ENCODE measurements around the gene DOK1. TPM values are rescaled to one million over a fixed set of nuclear protein-coding genes. Genes with fewer than 3 reads are reported as not detected.
A peak's percentile ranks its signal among the peaks of the same experiment; 100 is the strongest.

The DOK1 gene
- total and polyA plus RNA-seq, 2 donors from 2014 or later, result 11.3 to 16.7 TPM

GRCh38 chr2:74511104-74511989 is 43.2 kb upstream of the DOK1 start:
- no peak overlapping the region for H3K27ac ChIP-seq (ENCODE audit: low read depth in 2 of 2, low read length in 2 of 2)
- peaks cover 0 to 11% (median 6%) of the 10 kb centered on the region in 3 donors for H3K4me1 ChIP-seq (ENCODE audit: control insufficient read depth in 2 of 3, insufficient read depth in 2 of 3, low read depth in 1 of 3, low read length in 3 of 3)
- H3K9ac ChIP-seq (ENCODE audit: low read length in 3 of 3), result no peak overlapping the region
- H3K36me3 ChIP-seq (ENCODE audit: control insufficient read depth in 2 of 3, insufficient read depth in 3 of 3, low read length in 3 of 3), result no peaks in the 10 kb centered on the region
- no peaks in the 10 kb centered on the region for H3K9me3 ChIP-seq (ENCODE audit: control insufficient read depth in 2 of 3, insufficient read depth in 1 of 3, low read length in 3 of 3)
- DNase-seq, result no peak
- H3K27me3 ChIP-seq (ENCODE audit: control insufficient read depth, insufficient read depth, low read length), result peaks cover 48% of the 10 kb centered on the region
- H3K4me3 ChIP-seq (ENCODE audit: low read length in 3 of 3), result no peak overlapping the region
- TF ChIP-seq CTCF (IDR thresholded peaks at IDR 0.05; ENCODE audit: borderline replicate concordance, extremely low read depth, insufficient read depth), result no peak
- intact Hi-C loops (cut with DNase I), result no loop called here
- FAIRE-seq, result no peak

GRCh38 chr2:74512744-74513604 is 41.5 kb upstream of the DOK1 start:
- FAIRE-seq, result no peak

GRCh38 chr2:74513605-74514367 is 40.7 kb upstream of the DOK1 start:
- no peak for FAIRE-seq
- no peak overlapping the region for H3K4me3 ChIP-seq (ENCODE audit: low read length in 3 of 3)

More at GRCh38 chr2:74512744-74513604, 41.5 kb upstream of the DOK1 start:
- Histone ChIP-seq H3K9me3 (ENCODE audit: control insufficient read depth in 2 of 3, insufficient read depth in 1 of 3, low read length in 3 of 3) (no peaks in the 10 kb centered on the region), H3K4me3 (ENCODE audit: low read length in 3 of 3) (no peak overlapping the region), H3K27me3 (ENCODE audit: control insufficient read depth, insufficient read depth, low read length) (peaks cover 62% of the 10 kb centered on the region), H3K4me1 (ENCODE audit: control insufficient read depth in 2 of 3, insufficient read depth in 2 of 3, low read depth in 1 of 3, low read length in 3 of 3) (peaks cover 0 to 5% (median 0%) of the 10 kb centered on the region in 3 donors), H3K36me3 (ENCODE audit: control insufficient read depth in 2 of 3, insufficient read depth in 3 of 3, low read length in 3 of 3) (no peaks in the 10 kb centered on the region), H3K27ac (ENCODE audit: low read depth in 2 of 2, low read length in 2 of 2) (no peak overlapping the region), H3K9ac (ENCODE audit: low read length in 3 of 3) (no peak overlapping the region)
- intact Hi-C loops (cut with DNase I), result no loop called here
- DNase-seq, result peak in 3 of 5 donors; percentile 16 to 70 (median 59)
- no peak for TF ChIP-seq CTCF (IDR thresholded peaks at IDR 0.05; ENCODE audit: borderline replicate concordance, extremely low read depth, insufficient read depth)

More at GRCh38 chr2:74513605-74514367, 40.7 kb upstream of the DOK1 start:
- H3K27ac ChIP-seq (ENCODE audit: low read depth in 2 of 2, low read length in 2 of 2), result no peak overlapping the region
- no peak overlapping the region for H3K9ac ChIP-seq (ENCODE audit: low read length in 3 of 3)
- intact Hi-C loops (cut with DNase I), result no loop called here
- no peaks in the 10 kb centered on the region for H3K9me3 ChIP-seq (ENCODE audit: control insufficient read depth in 2 of 3, insufficient read depth in 1 of 3, low read length in 3 of 3)
- H3K36me3 ChIP-seq (ENCODE audit: control insufficient read depth in 2 of 3, insufficient read depth in 3 of 3, low read length in 3 of 3), result no peaks in the 10 kb centered on the region
- peak in 4 of 5 donors; percentile 11 to 50 (median 36) for DNase-seq
- peaks cover 0 to 5% (median 0%) of the 10 kb centered on the region in 3 donors for H3K4me1 ChIP-seq (ENCODE audit: control insufficient read depth in 2 of 3, insufficient read depth in 2 of 3, low read depth in 1 of 3, low read length in 3 of 3)
- peaks cover 67% of the 10 kb centered on the region for H3K27me3 ChIP-seq (ENCODE audit: control insufficient read depth, insufficient read depth, low read length)
- TF ChIP-seq CTCF (IDR thresholded peaks at IDR 0.05; ENCODE audit: borderline replicate concordance, extremely low read depth, insufficient read depth), result no peak

Data from kidney (tissue), 14 donors.